ENCODE measurements around the gene ZNF735. TPM values are rescaled to one million over a fixed set of nuclear protein-coding genes. Genes with fewer than 3 reads are reported as not detected.
"Not testable (repeated sequence)": the region's sequence is repeated elsewhere in the genome, so short reads cannot be mapped to it uniquely, and the experiment has no call there.

ZNF735 gene
- total RNA-seq, 1 donor from 2014 or later: not detected

- no peaks in the 10 kb centered on the region for H3K27me3 Mint-ChIP-seq (ENCODE audit: low read depth, unreplicated experiment)
- no peak overlapping the region for H2AFZ ChIP-seq (ENCODE audit: low read depth, low read length)
These were observed 16.4 kb downstream of the ZNF735 start for GRCh38 chr7:64223366-64223765.

GRCh38 chr7:64228174-64228573, 21.2 kb downstream of the ZNF735 start, which contains the start of gene ZNF679:
TSS of gene ZNF679 (plus strand) at chr7:64228474. CDS start at chr7:64249118, 20,644 bp downstream.
- peaks cover 23% of the 10 kb centered on the region for H3K9me3 ChIP-seq (ENCODE audit: insufficient read depth, low read depth, low read length)
- H2AFZ ChIP-seq (ENCODE audit: low read depth, low read length); DNase-seq (ENCODE audit: low read depth); H3K27me3 Mint-ChIP-seq (ENCODE audit: low read depth, unreplicated experiment); H3K4me2 ChIP-seq (ENCODE audit: low read length); H4K20me1 ChIP-seq (ENCODE audit: insufficient read depth, low read length); H3K27ac Mint-ChIP-seq (ENCODE audit: unreplicated experiment); H3K9ac ChIP-seq (ENCODE audit: low read length); H3K36me3 ChIP-seq (ENCODE audit: insufficient read depth, low read length); H3K4me1 Mint-ChIP-seq (ENCODE audit: low read depth, unreplicated experiment); H3K4me3 Mint-ChIP-seq (ENCODE audit: unreplicated experiment); FAIRE-seq; H3K27me3 ChIP-seq (ENCODE audit: insufficient read depth, low read length); H3K4me1 ChIP-seq (ENCODE audit: insufficient read depth, low read length); H3K4me3 ChIP-seq (ENCODE audit: insufficient read depth, low read depth, low read length); H3K27ac ChIP-seq (ENCODE audit: low read depth, low read length); H3K36me3 Mint-ChIP-seq (ENCODE audit: low read depth, unreplicated experiment); H3K79me2 ChIP-seq (ENCODE audit: insufficient read depth, low read length): not testable (repeated sequence)
- peaks cover 40% of the 10 kb centered on the region for H3K9me3 Mint-ChIP-seq (ENCODE audit: unreplicated experiment)

More at GRCh38 chr7:64223366-64223765, 16.4 kb downstream of the ZNF735 start:
- TF ChIP-seq CTCF (IDR thresholded peaks at IDR 0.05; ENCODE audit: insufficient read depth, low read depth, low read length): no peak
- no peak for TF ChIP-seq EZH2 (IDR thresholded peaks at IDR 0.05; ENCODE audit: insufficient read depth, low read length)
- Histone ChIP-seq H3K36me3 (ENCODE audit: insufficient read depth, low read length) (no peaks in the 10 kb centered on the region), H3K4me1 (ENCODE audit: insufficient read depth, low read length) (no peaks in the 10 kb centered on the region), H3K9me3 (ENCODE audit: insufficient read depth, low read depth, low read length) (peaks cover 15% of the 10 kb centered on the region), H4K20me1 (ENCODE audit: insufficient read depth, low read length) (no peaks in the 10 kb centered on the region), H3K27ac (ENCODE audit: low read depth, low read length) (no peak overlapping the region), H3K27me3 (ENCODE audit: insufficient read depth, low read length) (no peaks in the 10 kb centered on the region), H3K4me3 (ENCODE audit: insufficient read depth, low read depth, low read length) (no peak overlapping the region), H3K9ac (ENCODE audit: low read length) (no peak overlapping the region), H3K79me2 (ENCODE audit: insufficient read depth, low read length) (no peaks in the 10 kb centered on the region), H3K4me2 (ENCODE audit: low read length) (no peak overlapping the region)
- Mint-ChIP-seq H3K9me3 (ENCODE audit: unreplicated experiment) (peaks cover 32% of the 10 kb centered on the region), H3K27ac (ENCODE audit: unreplicated experiment) (no peak overlapping the region), H3K4me3 (ENCODE audit: unreplicated experiment) (no peak overlapping the region), H3K36me3 (ENCODE audit: low read depth, unreplicated experiment) (no peaks in the 10 kb centered on the region), H3K4me1 (ENCODE audit: low read depth, unreplicated experiment) (no peaks in the 10 kb centered on the region)
- FAIRE-seq (no peak), DNase-seq (ENCODE audit: low read depth) (no peak)

GRCh38 chr7:64266341-64266919, 59.4 kb downstream of the ZNF735 start:
- peaks cover 3% of the 10 kb centered on the region for H3K9me3 ChIP-seq (ENCODE audit: insufficient read depth, low read depth, low read length)
- H3K9me3 Mint-ChIP-seq (ENCODE audit: unreplicated experiment): peaks cover 10% of the 10 kb centered on the region
- no peak overlapping the region for H3K27ac Mint-ChIP-seq (ENCODE audit: unreplicated experiment)

More at GRCh38 chr7:64266341-64266919, 59.4 kb downstream of the ZNF735 start:
- no peak for DNase-seq (ENCODE audit: low read depth)
- H3K36me3 Mint-ChIP-seq (ENCODE audit: low read depth, unreplicated experiment): no peaks in the 10 kb centered on the region
- no peak for FAIRE-seq
- H3K27ac ChIP-seq (ENCODE audit: low read depth, low read length): no peak overlapping the region
- no peak overlapping the region for H3K9ac ChIP-seq (ENCODE audit: low read length)
- H2AFZ ChIP-seq (ENCODE audit: low read depth, low read length): no peak overlapping the region
- H3K4me3 Mint-ChIP-seq (ENCODE audit: unreplicated experiment): no peak overlapping the region
- no peak overlapping the region for H3K4me3 ChIP-seq (ENCODE audit: insufficient read depth, low read depth, low read length)
- H3K36me3 ChIP-seq (ENCODE audit: insufficient read depth, low read length): no peaks in the 10 kb centered on the region
- no peaks in the 10 kb centered on the region for H4K20me1 ChIP-seq (ENCODE audit: insufficient read depth, low read length)
- H3K4me2 ChIP-seq (ENCODE audit: low read length): no peak overlapping the region
- H3K27me3 Mint-ChIP-seq (ENCODE audit: low read depth, unreplicated experiment): no peaks in the 10 kb centered on the region
- no peaks in the 10 kb centered on the region for H3K4me1 Mint-ChIP-seq (ENCODE audit: low read depth, unreplicated experiment)
- H3K4me1 ChIP-seq (ENCODE audit: insufficient read depth, low read length): no peaks in the 10 kb centered on the region
- TF ChIP-seq CTCF (IDR thresholded peaks at IDR 0.05; ENCODE audit: insufficient read depth, low read depth, low read length) (no peak), EZH2 (IDR thresholded peaks at IDR 0.05; ENCODE audit: insufficient read depth, low read length) (no peak)
- H3K27me3 ChIP-seq (ENCODE audit: insufficient read depth, low read length): no peaks in the 10 kb centered on the region
- no peaks in the 10 kb centered on the region for H3K79me2 ChIP-seq (ENCODE audit: insufficient read depth, low read length)

Other genes with a start within 250 kb of the ZNF735 start
- gene ZNF722, start 208.4 kb upstream of the ZNF735 start, total RNA-seq: not detected in 2 replicates
- gene ZNF727, start 161.8 kb upstream of the ZNF735 start, total RNA-seq: not detected in 2 replicates
- not detected in 2 replicates for gene ZNF679, start 21.3 kb downstream of the ZNF735 start, total RNA-seq
- 3.7 and 4.4 TPM in 2 replicates for gene ZNF736, start 106.8 kb downstream of the ZNF735 start, total RNA-seq